Measurements from ENCODE around the gene ORM2.

DNA sequence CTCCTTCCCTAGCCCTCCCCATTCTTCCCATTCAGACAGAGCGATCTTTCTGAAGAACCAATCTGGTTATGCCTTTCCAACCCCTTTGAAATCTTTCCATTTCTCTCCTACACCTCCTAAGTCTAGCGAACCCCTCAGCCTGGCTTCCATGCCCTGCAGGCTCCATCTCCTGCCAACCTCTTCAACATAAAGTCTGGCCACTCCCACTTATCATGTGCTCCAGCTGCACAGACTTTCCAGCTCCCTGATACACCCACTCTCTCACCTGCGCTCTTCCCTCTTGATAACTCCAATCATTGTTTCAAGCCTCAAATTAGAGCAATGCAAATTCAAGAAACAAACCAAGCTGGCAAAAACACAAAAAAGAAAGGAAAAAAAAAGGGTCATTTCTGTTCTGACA lies 10.5 kb upstream of the ORM2 start:
- no peak for TF ChIP-seq POLR2A (IDR thresholded peaks at IDR 0.05; ENCODE audit: extremely low read depth, insufficient read length)
- TF ChIP-seq, protein P1, sequence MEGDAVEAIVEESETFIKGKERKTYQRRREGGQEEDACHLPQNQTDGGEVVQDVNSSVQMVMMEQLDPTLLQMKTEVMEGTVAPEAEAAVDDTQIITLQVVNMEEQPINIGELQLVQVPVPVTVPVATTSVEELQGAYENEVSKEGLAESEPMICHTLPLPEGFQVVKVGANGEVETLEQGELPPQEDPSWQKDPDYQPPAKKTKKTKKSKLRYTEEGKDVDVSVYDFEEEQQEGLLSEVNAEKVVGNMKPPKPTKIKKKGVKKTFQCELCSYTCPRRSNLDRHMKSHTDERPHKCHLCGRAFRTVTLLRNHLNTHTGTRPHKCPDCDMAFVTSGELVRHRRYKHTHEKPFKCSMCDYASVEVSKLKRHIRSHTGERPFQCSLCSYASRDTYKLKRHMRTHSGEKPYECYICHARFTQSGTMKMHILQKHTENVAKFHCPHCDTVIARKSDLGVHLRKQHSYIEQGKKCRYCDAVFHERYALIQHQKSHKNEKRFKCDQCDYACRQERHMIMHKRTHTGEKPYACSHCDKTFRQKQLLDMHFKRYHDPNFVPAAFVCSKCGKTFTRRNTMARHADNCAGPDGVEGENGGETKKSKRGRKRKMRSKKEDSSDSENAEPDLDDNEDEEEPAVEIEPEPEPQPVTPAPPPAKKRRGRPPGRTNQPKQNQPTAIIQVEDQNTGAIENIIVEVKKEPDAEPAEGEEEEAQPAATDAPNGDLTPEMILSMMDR (IDR thresholded peaks at IDR 0.05; ENCODE audit: low read depth, low read length): no peak

All from NB4 (cell line).